Upper lobe of right lung (tissue), 1 donor: ENCODE data around the gene GMDS. TPM values are rescaled to one million over a fixed set of nuclear protein-coding genes. Genes with fewer than 3 reads are reported as not detected.

Source experiments
- ATAC-seq: fragments of 200-7000 bp; cut with Tn5 transposase; one replicate; pipeline ENCODE4 v1.9.1; 2020; ENCODE audit warnings: mild to moderate bottlenecking, moderate library complexity
- DNase-seq: peaks from one replicate; pipeline ENCODE4 v3.0.0-alpha.2; 2020
- H3K27ac ChIP-seq: fragments of 200-600 bp; one replicate; pipeline ENCODE4 v1.8.0; 2022
- H3K27me3 ChIP-seq: fragments of 200-600 bp; one replicate; pipeline ENCODE4 v1.8.0; 2022; ENCODE audit warnings: mild to moderate bottlenecking
- H3K36me3 ChIP-seq: fragments of 200-600 bp; one replicate; pipeline ENCODE4 v1.8.0; 2022
- H3K4me1 ChIP-seq: fragments of 200-600 bp; one replicate; pipeline ENCODE4 v1.8.0; 2022
- H3K4me3 ChIP-seq: fragments of 200-600 bp; one replicate; pipeline ENCODE4 v1.8.0; 2022; ENCODE audit warnings: mild to moderate bottlenecking
- H3K9me3 ChIP-seq: fragments of 200-600 bp; one replicate; pipeline ENCODE4 v1.8.0; 2022
- intact Hi-C: fragments of 100-400 bp; cut with DNase I; formaldehyde crosslinking; loops from one replicate; pipeline ENCODE4 v1.11.0; 2022
- total RNA-seq: library from RNA; stranded (reverse); fragmentation: NEBNext Ultra II Directional; extraction: Animal tissue kit (Norgen Biotek cat#: 25700); gene quantifications from one replicate; pipeline ENCODE4 v1.2.1, GENCODE V29; 2021
- TF ChIP-seq, protein P1 (sequence below): fragments of 200-600 bp; IDR thresholded peaks from one replicate; pipeline ENCODE4 v1.8.0; 2022; ENCODE audit warnings: antibody characterized with exemption
- donor health status: DM: no; HTN: yes; CAD: no; lungs with severe emphysema.

The GMDS gene
- total RNA-seq, 1 donor from 2014 or later = 12.2 TPM

GRCh38 chr6:2126351-2126750 is 119.1 kb downstream of the GMDS start:
- TF ChIP-seq, protein P1, sequence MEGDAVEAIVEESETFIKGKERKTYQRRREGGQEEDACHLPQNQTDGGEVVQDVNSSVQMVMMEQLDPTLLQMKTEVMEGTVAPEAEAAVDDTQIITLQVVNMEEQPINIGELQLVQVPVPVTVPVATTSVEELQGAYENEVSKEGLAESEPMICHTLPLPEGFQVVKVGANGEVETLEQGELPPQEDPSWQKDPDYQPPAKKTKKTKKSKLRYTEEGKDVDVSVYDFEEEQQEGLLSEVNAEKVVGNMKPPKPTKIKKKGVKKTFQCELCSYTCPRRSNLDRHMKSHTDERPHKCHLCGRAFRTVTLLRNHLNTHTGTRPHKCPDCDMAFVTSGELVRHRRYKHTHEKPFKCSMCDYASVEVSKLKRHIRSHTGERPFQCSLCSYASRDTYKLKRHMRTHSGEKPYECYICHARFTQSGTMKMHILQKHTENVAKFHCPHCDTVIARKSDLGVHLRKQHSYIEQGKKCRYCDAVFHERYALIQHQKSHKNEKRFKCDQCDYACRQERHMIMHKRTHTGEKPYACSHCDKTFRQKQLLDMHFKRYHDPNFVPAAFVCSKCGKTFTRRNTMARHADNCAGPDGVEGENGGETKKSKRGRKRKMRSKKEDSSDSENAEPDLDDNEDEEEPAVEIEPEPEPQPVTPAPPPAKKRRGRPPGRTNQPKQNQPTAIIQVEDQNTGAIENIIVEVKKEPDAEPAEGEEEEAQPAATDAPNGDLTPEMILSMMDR = no peak
- intact Hi-C loops = no loop called here
- no peaks in the 10 kb centered on the region for H3K36me3 ChIP-seq
- peaks cover 5% of the 10 kb centered on the region for H3K4me1 ChIP-seq
- no peak overlapping the region for H3K4me3 ChIP-seq
- ATAC-seq (no peak), DNase-seq (no peak)
- H3K27me3 ChIP-seq = no peaks in the 10 kb centered on the region
- peak overlapping the region; percentile 60 for H3K27ac ChIP-seq
- H3K9me3 ChIP-seq = no peaks in the 10 kb centered on the region

- ATAC-seq (no peak), DNase-seq (no peak)
- peaks cover 5% of the 10 kb centered on the region for H3K4me1 ChIP-seq
- no peaks in the 10 kb centered on the region for H3K36me3 ChIP-seq
- no peaks in the 10 kb centered on the region for H3K27me3 ChIP-seq
- H3K27ac ChIP-seq = no peak overlapping the region
- TF ChIP-seq, protein P1 = no peak
- intact Hi-C loops = no loop called here
- H3K9me3 ChIP-seq = no peaks in the 10 kb centered on the region
- no peak overlapping the region for H3K4me3 ChIP-seq
These were observed 120.2 kb downstream of the GMDS start for GRCh38 chr6:2125158-2125557.

DNA sequence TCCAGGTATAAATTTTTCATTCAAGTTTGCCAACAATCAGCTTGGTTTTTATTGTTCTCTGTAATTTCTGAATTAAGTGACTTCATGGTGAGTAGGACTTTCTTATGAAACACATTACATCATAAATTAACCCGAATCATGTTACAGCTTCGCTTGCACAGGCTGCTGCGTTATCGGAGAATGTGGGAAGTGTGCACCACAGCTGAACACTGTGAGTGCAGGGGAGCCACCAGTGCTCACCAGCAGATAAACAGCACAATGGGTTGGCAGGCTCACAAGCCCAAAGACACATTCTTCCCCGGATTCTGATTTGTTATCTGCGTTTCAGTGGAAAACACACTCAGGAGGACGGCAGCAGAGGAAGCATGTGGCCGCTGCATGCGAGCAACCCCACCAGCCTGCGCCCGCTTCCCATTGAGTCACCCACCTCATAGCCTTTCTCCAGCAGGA is 121.1 kb downstream of the GMDS start:
- H3K4me3 ChIP-seq = no peak overlapping the region
- no peak for DNase-seq
- H3K27me3 ChIP-seq = no peaks in the 10 kb centered on the region
- peaks cover 5% of the 10 kb centered on the region for H3K4me1 ChIP-seq
- TF ChIP-seq, protein P1 = no peak
- no peak overlapping the region for H3K27ac ChIP-seq
- H3K36me3 ChIP-seq = no peaks in the 10 kb centered on the region
- no peaks in the 10 kb centered on the region for H3K9me3 ChIP-seq
- ATAC-seq = peak; percentile 58
- intact Hi-C loops = no loop called here

DNA sequence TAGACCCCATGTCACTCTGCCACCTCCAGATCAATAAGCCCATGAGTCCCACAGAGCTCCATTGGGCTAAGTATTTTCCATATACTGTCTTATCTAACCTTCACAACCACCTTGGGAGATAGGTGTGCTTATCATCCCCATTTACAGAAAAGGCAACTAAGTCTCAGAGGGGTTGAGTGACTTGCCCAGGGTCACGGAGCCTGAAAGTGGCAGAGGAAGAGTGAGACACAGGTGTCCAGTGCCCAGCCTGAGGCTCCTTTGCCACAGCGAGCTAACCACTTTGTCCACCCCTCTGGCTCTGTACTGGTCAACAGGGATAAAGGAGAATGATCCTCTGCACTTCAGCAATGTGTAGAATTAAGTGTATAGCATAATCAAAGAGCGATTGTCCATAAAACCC is 124.5 kb downstream of the GMDS start:
- no peaks in the 10 kb centered on the region for H3K9me3 ChIP-seq
- H3K27ac ChIP-seq = no peak overlapping the region
- H3K27me3 ChIP-seq = no peaks in the 10 kb centered on the region
- H3K4me3 ChIP-seq = no peak overlapping the region
- H3K4me1 ChIP-seq = no peaks in the 10 kb centered on the region
- intact Hi-C loops = no loop called here
- TF ChIP-seq, protein P1 = no peak
- DNase-seq = no peak
- no peaks in the 10 kb centered on the region for H3K36me3 ChIP-seq
- no peak for ATAC-seq

DNA sequence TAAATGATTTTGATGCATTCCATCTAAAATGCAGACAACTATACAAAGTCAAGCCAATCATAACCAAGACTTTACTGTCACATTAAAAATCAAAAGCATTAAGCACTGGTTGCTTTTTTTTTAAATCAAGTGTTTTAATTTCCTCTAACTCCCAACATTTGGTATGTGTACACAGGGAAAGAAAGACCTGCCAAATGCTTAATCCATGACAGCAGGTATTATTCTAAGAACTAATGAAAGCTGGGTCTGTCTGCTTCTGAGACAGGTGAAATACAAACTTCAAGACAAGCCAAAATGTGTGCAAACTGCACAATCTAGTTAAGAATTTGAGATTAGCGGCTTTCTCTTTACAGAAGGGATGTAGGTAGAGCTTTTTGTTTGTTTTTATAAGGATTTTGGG is 126.1 kb downstream of the GMDS start:
- Histone ChIP-seq H3K4me3 (no peak overlapping the region), H3K27me3 (no peaks in the 10 kb centered on the region), H3K36me3 (no peaks in the 10 kb centered on the region), H3K4me1 (no peaks in the 10 kb centered on the region), H3K9me3 (no peaks in the 10 kb centered on the region), H3K27ac (no peak overlapping the region)
- intact Hi-C loops = no loop called here
- DNase-seq = no peak
- no peak for ATAC-seq
- TF ChIP-seq, protein P1 = no peak

- DNase-seq (no peak), ATAC-seq (no peak)
- intact Hi-C loops = no loop called here
- no peak overlapping the region for H3K27ac ChIP-seq
- H3K27me3 ChIP-seq = no peaks in the 10 kb centered on the region
- TF ChIP-seq, protein P1 = no peak
- H3K4me3 ChIP-seq = no peak overlapping the region
- H3K36me3 ChIP-seq = no peaks in the 10 kb centered on the region
- H3K4me1 ChIP-seq = no peaks in the 10 kb centered on the region
- no peaks in the 10 kb centered on the region for H3K9me3 ChIP-seq
These were observed 127.3 kb downstream of the GMDS start for GRCh38 chr6:2118136-2118535.
